Left colon (tissue), 2 donors: ENCODE results near the gene HYAL2. TPM values are rescaled to one million over a fixed set of nuclear protein-coding genes. Genes with fewer than 3 reads are reported as not detected.
A peak's percentile ranks its signal among the peaks of the same experiment; 100 is the strongest.

Source experiments
- ATAC-seq: fragments of 200-7000 bp; cut with Tn5 transposase; one replicate; pipeline ENCODE4 v1.9.1; 2020; ENCODE audit warnings: mild to moderate bottlenecking, moderate library complexity
- DNase-seq, 2 donors: peaks; one replicate each; pipeline ENCODE4 v3.0.0-alpha.2; 2020
- intact Hi-C, 2 donors: fragments of 100-400 bp; cut with DNase I in 1 of 2; cut with micrococcal nuclease in 1 of 2; formaldehyde crosslinking; loops; one replicate each; pipeline versions ENCODE4 v1.11.2 to v1.14.0; 2022; cut with DNase I, micrococcal nuclease
- total RNA-seq, 2 donors: library from RNA; stranded (reverse); fragmentation: NEBNext Ultra II Directional; extraction: Animal tissue kit (Norgen Biotek cat#: 25700); gene quantifications; one replicate each; pipeline ENCODE4 v1.2.1, GENCODE V29; 2021
- donor health status: DM: no; HTN: no; CAD: no.
- donor health status: DM: yes; HTN: yes; CAD: no.

The HYAL2 gene
- total RNA-seq, 2 donors from 2014 or later = 27.9 to 34.7 TPM

- DNase-seq (peak; percentile 99 to 100), ATAC-seq (peak; percentile 80)
- intact Hi-C loops = no loop called here
Measured at GRCh38 chr3:50298836-50299637, 23.5 kb downstream of the HYAL2 start, which contains the start of the genes HYAL3 and NAA80. TSS of gene HYAL3 (minus strand) at chr3:50299405. CDS start at chr3:50295602, 3,803 bp downstream. TSS of gene NAA80 (minus strand) at chr3:50299405. CDS start at chr3:50297463, 1,942 bp downstream.

GRCh38 chr3:50297896-50298725 is 24.4 kb downstream of the HYAL2 start:
- ATAC-seq (no peak), DNase-seq (peak in 1 of 2 donors; percentile 35)
- intact Hi-C loops = no loop called here

GRCh38 chr3:50297384-50297775 is 25.2 kb downstream of the HYAL2 start:
- DNase-seq = peak in 1 of 2 donors; percentile 31
- ATAC-seq = no peak
- intact Hi-C loops = no loop called here

- peak in 1 of 2 donors; percentile 22 for DNase-seq
- intact Hi-C loops = no loop called here
- no peak for ATAC-seq
Measured at GRCh38 chr3:50296721-50297383, 25.7 kb downstream of the HYAL2 start.

GRCh38 chr3:50295553-50296431 is 26.8 kb downstream of the HYAL2 start:
- no peak for DNase-seq
- intact Hi-C loops = no loop called here

GRCh38 chr3:50294492-50295403 is 27.8 kb downstream of the HYAL2 start:
- ATAC-seq = no peak
- intact Hi-C loops = no loop called here
- no peak for DNase-seq

More at GRCh38 chr3:50295553-50296431, 26.8 kb downstream of the HYAL2 start:
- ATAC-seq = no peak

- no peak for ATAC-seq
- intact Hi-C loops = no loop called here
- no peak for DNase-seq
Measured at GRCh38 chr3:50294089-50294488, 28.5 kb downstream of the HYAL2 start.

- ATAC-seq (no peak), DNase-seq (no peak)
- intact Hi-C loops = no loop called here
Measured at GRCh38 chr3:50293079-50293801, 29.3 kb downstream of the HYAL2 start.

GRCh38 chr3:50292159-50293078 is 30.1 kb downstream of the HYAL2 start, which contains the start of gene IFRD2:
TSS of gene IFRD2 (minus strand) at chr3:50292429. CDS start at chr3:50292274, 155 bp downstream.
- intact Hi-C loops = no loop called here
- ATAC-seq (peak; percentile 88), DNase-seq (peak; percentile 97 to 98)

GRCh38 chr3:50290161-50290641 is 32.3 kb downstream of the HYAL2 start:
- intact Hi-C loops = no loop called here
- DNase-seq (peak in 1 of 2 donors; percentile 43), ATAC-seq (no peak)

GRCh38 chr3:50289130-50289529 is 33.4 kb downstream of the HYAL2 start:
- intact Hi-C loops = no loop called here
- no peak for ATAC-seq
- DNase-seq = no peak

GRCh38 chr3:50288387-50289007 is 34.0 kb downstream of the HYAL2 start:
- no peak for DNase-seq
- ATAC-seq = no peak
- intact Hi-C loops = no loop called here

GRCh38 chr3:50287262-50287661 is 35.3 kb downstream of the HYAL2 start:
- ATAC-seq = no peak
- intact Hi-C loops = no loop called here
- no peak for DNase-seq

- intact Hi-C loops = no loop called here
- no peak for DNase-seq
- ATAC-seq = no peak
Measured at GRCh38 chr3:50286322-50287227, 36.0 kb downstream of the HYAL2 start.
